HG03342 (cell line): ENCODE results near the gene SUSD4.
"Not testable (repeated sequence)": the region's sequence is repeated elsewhere in the genome, so short reads cannot be mapped to it uniquely, and the experiment has no call there.

Experiments used
- ATAC-seq: cut with Tn5 transposase; IDR thresholded peaks from one replicate; pipeline ENCODE4 v1.9.1; 2021; ENCODE audit warnings: mild to moderate bottlenecking, moderate library complexity; ENCODE audit not compliant: unreplicated experiment

SUSD4 gene

GRCh38 chr1:223257856-223258550, 106.0 kb downstream of the SUSD4 start:
- no peak for ATAC-seq

- no peak for ATAC-seq
These were observed 107.9 kb downstream of the SUSD4 start for GRCh38 chr1:223256034-223256433.

GRCh38 chr1:223253916-223254315, 110.1 kb downstream of the SUSD4 start:
- no peak for ATAC-seq

- not testable (repeated sequence) for ATAC-seq
These were observed 112.6 kb downstream of the SUSD4 start for GRCh38 chr1:223251387-223251786.

GRCh38 chr1:223250632-223251015, 113.4 kb downstream of the SUSD4 start:
- no peak for ATAC-seq

- ATAC-seq = no peak
These were observed 113.9 kb downstream of the SUSD4 start for GRCh38 chr1:223249854-223250631.

- ATAC-seq = no peak
These were observed 115.2 kb downstream of the SUSD4 start for GRCh38 chr1:223248770-223249140.

GRCh38 chr1:223248001-223248769, 115.8 kb downstream of the SUSD4 start:
- ATAC-seq = no peak

GRCh38 chr1:223246476-223247112, 117.4 kb downstream of the SUSD4 start:
- no peak for ATAC-seq

GRCh38 chr1:223245983-223246382, 118.0 kb downstream of the SUSD4 start:
- no peak for ATAC-seq

- ATAC-seq = no peak
These were observed 118.6 kb downstream of the SUSD4 start for GRCh38 chr1:223245411-223245810.

GRCh38 chr1:223244366-223245103, 119.4 kb downstream of the SUSD4 start:
- ATAC-seq = peak; percentile 54

GRCh38 chr1:223243441-223244050, 120.4 kb downstream of the SUSD4 start:
- no peak for ATAC-seq

- ATAC-seq = no peak
These were observed 121.0 kb downstream of the SUSD4 start for GRCh38 chr1:223242971-223243370.

- no peak for ATAC-seq
These were observed 121.5 kb downstream of the SUSD4 start for GRCh38 chr1:223242382-223242955.

- ATAC-seq = no peak
These were observed 123.9 kb downstream of the SUSD4 start for GRCh38 chr1:223240122-223240521.

- ATAC-seq = no peak
These were observed 128.9 kb downstream of the SUSD4 start for GRCh38 chr1:223235091-223235490.

- ATAC-seq = no peak
These were observed 129.4 kb downstream of the SUSD4 start for GRCh38 chr1:223234534-223234933.

GRCh38 chr1:223234170-223234514, 129.8 kb downstream of the SUSD4 start:
- ATAC-seq = no peak
